D721Med (cell line): ENCODE measurements around the gene KCNIP1.

Experiments used
- DNase-seq: peaks from one replicate; pipeline ENCODE4 v3.0.0; 2011; ENCODE audit warnings: low spot score; ENCODE audit not compliant: insufficient read length
- FAIRE-seq: peaks from 2 replicates; lab custom pipeline; 2011; peaks lifted over from hg19 to GRCh38; lab: Jason Lieb, UNC
- CTCF ChIP-seq: IDR thresholded peaks from 2 replicates; pipeline ENCODE4 v1.5.1; 2012; ENCODE audit warnings: mild to moderate bottlenecking, control low read depth; ENCODE audit not compliant: insufficient read depth; ENCODE audit errors: missing control alignments

The KCNIP1 gene

GRCh38 chr5:170681013-170681433 lies 177.2 kb downstream of the KCNIP1 start:
- DNase-seq: no peak
- no peak for FAIRE-seq
- no peak for TF ChIP-seq CTCF

- no peak for TF ChIP-seq CTCF
- FAIRE-seq (no peak), DNase-seq (no peak)
These were observed 187.8 kb downstream of the KCNIP1 start for GRCh38 chr5:170691657-170692056.

GRCh38 chr5:170693701-170694100 lies 189.9 kb downstream of the KCNIP1 start:
- no peak for DNase-seq
- TF ChIP-seq CTCF: no peak
- no peak for FAIRE-seq

GRCh38 chr5:170694911-170695310 lies 191.1 kb downstream of the KCNIP1 start:
- FAIRE-seq (no peak), DNase-seq (no peak)
- TF ChIP-seq CTCF: no peak

GRCh38 chr5:170697031-170697430 lies 193.2 kb downstream of the KCNIP1 start:
- no peak for TF ChIP-seq CTCF

GRCh38 chr5:170700503-170700902 lies 196.7 kb downstream of the KCNIP1 start:
- no peak for TF ChIP-seq CTCF
- FAIRE-seq (no peak), DNase-seq (no peak)

More at GRCh38 chr5:170697031-170697430, 193.2 kb downstream of the KCNIP1 start:
- DNase-seq (no peak), FAIRE-seq (no peak)

- DNase-seq: no peak
- no peak for TF ChIP-seq CTCF
These were observed 197.5 kb downstream of the KCNIP1 start for GRCh38 chr5:170701334-170701733.

More at GRCh38 chr5:170701334-170701733, 197.5 kb downstream of the KCNIP1 start:
- no peak for FAIRE-seq
